ENCODE results near the gene STK24. TPM values are rescaled to one million over a fixed set of nuclear protein-coding genes. Genes with fewer than 3 reads are reported as not detected.

STK24 gene
- polyA plus RNA-seq, 1 donor from 2014 or later = 22.9 TPM

DNA sequence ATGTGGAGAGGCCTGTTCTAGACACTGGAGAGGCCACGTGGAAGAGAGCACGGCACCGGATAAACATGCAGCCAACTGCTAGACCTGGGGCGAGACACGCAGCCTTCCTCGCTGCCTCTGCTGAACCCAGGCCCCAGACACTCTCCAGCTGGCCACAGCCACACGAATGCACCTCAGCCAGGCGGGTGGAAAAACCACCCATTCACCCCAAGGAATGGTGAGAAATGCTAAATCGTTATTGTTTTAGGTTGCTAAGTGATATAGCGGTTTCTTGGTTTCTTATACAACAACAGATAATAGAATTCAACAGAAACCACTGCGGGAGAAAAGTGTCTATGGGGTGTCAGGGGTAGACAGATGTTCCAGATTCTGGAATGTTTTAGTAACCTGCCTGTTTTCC is 52.5 kb downstream of the STK24 start:
- no peaks in the 10 kb centered on the region for H3K9me3 Mint-ChIP-seq
- H3K4me1 Mint-ChIP-seq = peaks cover 72 to 79% (median 73%) of the 10 kb centered on the region in 3 donors
- peaks cover 2% of the 10 kb centered on the region for H3K36me3 Mint-ChIP-seq
- H3K27ac Mint-ChIP-seq = peak overlapping the region; percentile 54 to 90 (median 89)
- peak overlapping the region in 3 of 4 donors; percentile 28 to 79 (median 72) for H3K4me3 Mint-ChIP-seq
- no peaks in the 10 kb centered on the region for H3K27me3 Mint-ChIP-seq

- Mint-ChIP-seq H3K9me3 (no peaks in the 10 kb centered on the region), H3K27ac (peak overlapping the region; percentile 73 to 96 (median 90))
These were observed 53.3 kb downstream of the STK24 start for GRCh38 chr13:98523455-98524102.

GRCh38 chr13:98522371-98522770 is 54.5 kb downstream of the STK24 start:
- Mint-ChIP-seq H3K27me3 (no peaks in the 10 kb centered on the region), H3K36me3 (peaks cover 2% of the 10 kb centered on the region), H3K4me1 (peaks cover 74 to 85% (median 77%) of the 10 kb centered on the region in 3 donors), H3K27ac (peak overlapping the region; percentile 71 to 80 (median 73)), H3K4me3 (no peak overlapping the region), H3K9me3 (no peaks in the 10 kb centered on the region)

More at GRCh38 chr13:98523455-98524102, 53.3 kb downstream of the STK24 start:
- Mint-ChIP-seq H3K4me1 (peaks cover 67 to 77% (median 72%) of the 10 kb centered on the region in 3 donors), H3K36me3 (peaks cover 2% of the 10 kb centered on the region), H3K4me3 (peak overlapping the region in 2 of 4 donors; percentile 68 to 84), H3K27me3 (no peaks in the 10 kb centered on the region)

DNA sequence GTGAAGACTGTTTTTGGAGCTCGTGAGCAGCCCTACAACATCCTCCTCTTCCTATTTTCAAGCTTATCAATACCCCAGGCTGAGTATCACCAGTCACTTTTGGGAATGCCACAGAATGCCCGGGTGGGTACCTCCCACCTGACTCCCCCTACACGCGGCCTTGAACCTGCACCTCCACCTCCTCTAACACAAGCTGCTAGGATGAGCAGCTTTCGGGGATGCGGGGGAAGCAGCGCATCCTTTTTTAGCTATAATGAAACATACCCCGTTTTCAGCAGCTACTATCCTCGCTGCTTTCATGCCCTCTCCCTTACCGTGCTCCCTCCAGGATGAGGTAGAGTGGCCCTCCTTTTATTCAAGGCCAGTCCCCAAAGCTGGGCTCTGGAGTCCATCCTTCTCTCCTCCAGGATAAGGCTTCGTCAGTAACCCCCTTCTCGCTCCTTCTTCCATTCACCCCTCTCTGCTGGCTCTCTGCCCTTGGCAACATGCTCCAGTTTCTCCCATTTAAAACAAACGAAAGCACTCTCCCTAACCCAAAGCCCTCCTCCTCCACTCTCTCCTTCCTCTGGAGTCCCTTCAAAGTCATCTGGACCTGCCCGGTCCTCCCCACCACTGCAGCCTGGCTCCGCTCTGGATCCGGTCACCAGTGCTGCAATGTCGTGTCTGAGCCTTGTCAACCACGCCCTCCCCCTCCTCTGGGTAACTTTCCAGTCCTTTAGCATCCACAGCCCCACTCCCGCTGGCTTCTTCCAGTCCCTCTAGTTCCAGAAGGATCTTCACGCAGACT is 55.3 kb downstream of the STK24 start:
- Mint-ChIP-seq H3K4me1 (peaks cover 71 to 83% (median 74%) of the 10 kb centered on the region in 3 donors), H3K9me3 (no peaks in the 10 kb centered on the region), H3K4me3 (peak overlapping the region in 1 of 4 donors; percentile 19)

DNA sequence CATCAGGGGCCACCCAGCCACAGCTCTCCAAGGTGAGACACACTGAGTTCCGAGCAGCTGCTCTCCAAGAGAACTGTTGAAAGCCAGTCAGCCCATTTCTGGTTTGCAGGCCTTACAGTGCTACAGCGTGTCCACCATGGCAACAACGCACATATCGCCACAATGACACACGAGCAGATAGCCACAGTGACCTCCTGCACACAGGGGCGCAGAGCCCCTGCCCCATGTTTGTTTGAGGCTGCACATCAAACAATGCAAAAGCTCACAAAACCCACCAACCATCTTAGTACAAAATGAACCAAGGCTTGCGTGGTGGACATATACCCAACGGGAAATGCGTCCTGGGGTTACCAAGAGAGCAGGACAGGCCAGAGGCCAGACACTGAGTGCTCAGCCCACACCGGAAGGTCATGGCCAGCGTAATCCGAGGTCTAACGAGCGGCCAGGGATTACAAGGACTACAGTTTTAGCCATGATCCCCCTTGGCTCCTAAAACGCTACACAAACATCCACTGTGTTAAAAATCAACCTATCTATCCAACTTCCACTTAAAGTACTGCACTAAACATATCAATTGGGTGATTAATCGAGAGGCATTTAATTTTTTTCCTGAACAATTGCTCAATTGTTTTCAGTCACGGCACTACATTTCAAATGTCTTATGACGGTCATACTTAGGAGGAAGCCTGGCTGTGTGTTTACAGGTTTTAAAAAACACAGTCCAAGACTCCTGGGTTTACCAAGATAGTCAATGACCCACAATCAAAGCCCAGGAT is 56.0 kb downstream of the STK24 start:
- Mint-ChIP-seq H3K4me3 (no peak overlapping the region), H3K36me3 (peaks cover 2% of the 10 kb centered on the region), H3K27ac (peak overlapping the region; percentile 88 to 92 (median 91)), H3K9me3 (no peaks in the 10 kb centered on the region), H3K27me3 (no peaks in the 10 kb centered on the region), H3K4me1 (peaks cover 70 to 81% (median 72%) of the 10 kb centered on the region in 3 donors)

More for the DNA sequence above, 55.3 kb downstream of the STK24 start:
- Mint-ChIP-seq H3K27me3 (no peaks in the 10 kb centered on the region), H3K27ac (peak overlapping the region; percentile 73 to 92 (median 88)), H3K36me3 (peaks cover 2% of the 10 kb centered on the region)

DNA sequence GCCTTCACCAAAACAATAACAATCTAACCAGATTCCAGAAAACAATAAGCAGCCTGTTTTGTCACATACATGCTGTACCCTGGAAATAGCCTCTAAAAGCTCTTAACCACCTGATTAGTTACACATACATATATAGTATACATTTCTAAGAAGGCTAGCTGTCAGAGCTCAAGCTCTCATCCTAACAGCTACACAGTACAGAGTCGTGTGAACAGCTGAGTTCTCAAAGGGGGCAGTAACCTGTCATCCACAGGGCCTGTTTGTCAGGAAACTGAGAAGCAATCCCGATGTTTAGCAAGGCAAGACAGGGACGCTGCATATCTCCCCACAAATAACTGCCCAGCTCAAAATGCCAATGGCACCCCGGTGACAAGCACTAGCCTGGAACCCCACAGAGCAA is 56.9 kb downstream of the STK24 start:
- H3K4me3 Mint-ChIP-seq = peak overlapping the region in 2 of 4 donors; percentile 50 to 78
- peaks cover 2% of the 10 kb centered on the region for H3K36me3 Mint-ChIP-seq
- H3K27me3 Mint-ChIP-seq = no peaks in the 10 kb centered on the region

GRCh38 chr13:98517576-98518310 is 59.2 kb downstream of the STK24 start:
- H3K27me3 Mint-ChIP-seq = no peaks in the 10 kb centered on the region
- H3K9me3 Mint-ChIP-seq = no peaks in the 10 kb centered on the region
- H3K4me3 Mint-ChIP-seq = peak overlapping the region; percentile 49 to 87 (median 66)
- peaks cover 75 to 86% (median 76%) of the 10 kb centered on the region in 3 donors for H3K4me1 Mint-ChIP-seq
- H3K36me3 Mint-ChIP-seq = peaks cover 2% of the 10 kb centered on the region
- peak overlapping the region; percentile 75 to 91 (median 90) for H3K27ac Mint-ChIP-seq

More for the DNA sequence above, 56.9 kb downstream of the STK24 start:
- Mint-ChIP-seq H3K9me3 (no peaks in the 10 kb centered on the region), H3K4me1 (peaks cover 75 to 83% (median 76%) of the 10 kb centered on the region in 3 donors), H3K27ac (peak overlapping the region; percentile 88 to 92 (median 91))

DNA sequence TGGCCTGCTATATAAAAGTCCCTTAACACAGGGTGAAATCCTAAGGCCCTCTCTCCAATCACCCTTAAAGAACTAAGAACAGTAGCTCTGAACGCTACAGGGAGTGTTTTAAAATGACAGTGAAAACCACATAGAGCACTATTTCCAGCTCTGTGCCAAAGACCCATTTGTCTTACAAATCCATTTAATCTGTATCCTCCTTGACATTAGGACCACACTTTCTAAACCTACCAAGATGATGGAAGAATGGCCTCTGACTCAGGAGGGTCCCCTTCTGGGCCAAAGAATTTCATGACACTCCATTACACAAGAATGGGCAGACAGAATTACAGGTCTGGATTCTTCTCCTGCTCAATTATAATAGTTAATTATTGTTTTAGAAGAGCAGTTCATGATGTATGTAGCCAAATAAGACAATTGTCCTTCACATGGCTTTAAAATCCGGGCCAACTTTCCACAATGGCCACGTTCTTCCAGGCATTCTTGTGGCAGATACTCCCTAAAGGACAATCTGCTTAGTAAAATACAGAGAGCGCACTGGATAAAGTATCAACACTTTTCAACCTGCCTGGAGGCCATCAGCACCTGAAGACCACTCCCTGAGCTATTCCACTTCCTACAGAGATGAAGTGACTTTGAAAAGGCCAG is 61.0 kb downstream of the STK24 start:
- H3K27ac Mint-ChIP-seq = peak overlapping the region; percentile 90 to 95 (median 93)
- peaks cover under 1% of the 10 kb centered on the region for H3K36me3 Mint-ChIP-seq
- peak overlapping the region in 3 of 4 donors; percentile 58 to 76 (median 70) for H3K4me3 Mint-ChIP-seq
- no peaks in the 10 kb centered on the region for H3K9me3 Mint-ChIP-seq
- no peaks in the 10 kb centered on the region for H3K27me3 Mint-ChIP-seq
- peaks cover 71 to 86% (median 79%) of the 10 kb centered on the region in 3 donors for H3K4me1 Mint-ChIP-seq

DNA sequence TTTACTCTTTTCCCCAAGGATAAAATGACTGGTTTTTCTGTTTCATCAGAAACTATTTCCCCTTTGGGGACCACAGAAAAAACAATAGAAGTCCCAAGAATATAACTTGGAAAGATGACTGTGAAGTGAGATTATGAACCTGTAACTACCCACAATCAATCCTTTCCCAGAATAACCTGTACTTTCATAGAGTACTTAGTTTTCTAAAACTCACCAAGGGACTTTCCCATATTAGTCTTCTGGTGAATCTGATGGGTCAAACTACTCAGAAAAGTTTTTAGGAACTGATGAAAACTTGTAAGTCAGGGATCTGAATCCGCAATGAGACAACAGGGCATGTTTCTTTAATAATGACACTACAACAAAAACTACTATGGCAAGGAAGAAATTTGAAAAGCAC is 62.6 kb downstream of the STK24 start:
- no peaks in the 10 kb centered on the region for H3K9me3 Mint-ChIP-seq
- peak overlapping the region in 3 of 4 donors; percentile 1 to 30 (median 27) for H3K4me3 Mint-ChIP-seq
- H3K36me3 Mint-ChIP-seq = peaks cover 5% of the 10 kb centered on the region
- H3K4me1 Mint-ChIP-seq = peaks cover 78 to 90% (median 81%) of the 10 kb centered on the region in 3 donors
- H3K27me3 Mint-ChIP-seq = no peaks in the 10 kb centered on the region
- peak overlapping the region; percentile 72 to 93 (median 90) for H3K27ac Mint-ChIP-seq

DNA sequence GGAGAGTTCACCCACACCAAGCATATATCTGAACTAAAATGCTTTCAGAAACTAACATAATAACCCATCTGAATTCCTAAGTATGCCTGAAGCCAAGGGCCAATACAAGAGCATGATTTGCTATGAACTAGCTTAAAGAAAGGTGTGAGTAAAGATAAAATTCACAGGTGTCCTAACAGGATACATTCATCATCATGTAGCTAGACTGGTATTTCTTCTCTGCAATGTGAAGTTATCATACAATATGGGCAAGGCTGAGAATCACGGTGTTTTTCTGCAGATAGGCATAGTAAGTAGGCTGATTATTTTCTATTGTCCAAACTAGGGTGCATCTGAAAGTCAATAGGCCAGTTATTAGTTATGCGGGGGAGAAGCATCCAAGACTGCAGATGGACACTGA is 63.1 kb downstream of the STK24 start:
- H3K27ac Mint-ChIP-seq = peak overlapping the region; percentile 72 to 93 (median 90)
- H3K4me3 Mint-ChIP-seq = peak overlapping the region in 3 of 4 donors; percentile 0 to 27 (median 1)

DNA sequence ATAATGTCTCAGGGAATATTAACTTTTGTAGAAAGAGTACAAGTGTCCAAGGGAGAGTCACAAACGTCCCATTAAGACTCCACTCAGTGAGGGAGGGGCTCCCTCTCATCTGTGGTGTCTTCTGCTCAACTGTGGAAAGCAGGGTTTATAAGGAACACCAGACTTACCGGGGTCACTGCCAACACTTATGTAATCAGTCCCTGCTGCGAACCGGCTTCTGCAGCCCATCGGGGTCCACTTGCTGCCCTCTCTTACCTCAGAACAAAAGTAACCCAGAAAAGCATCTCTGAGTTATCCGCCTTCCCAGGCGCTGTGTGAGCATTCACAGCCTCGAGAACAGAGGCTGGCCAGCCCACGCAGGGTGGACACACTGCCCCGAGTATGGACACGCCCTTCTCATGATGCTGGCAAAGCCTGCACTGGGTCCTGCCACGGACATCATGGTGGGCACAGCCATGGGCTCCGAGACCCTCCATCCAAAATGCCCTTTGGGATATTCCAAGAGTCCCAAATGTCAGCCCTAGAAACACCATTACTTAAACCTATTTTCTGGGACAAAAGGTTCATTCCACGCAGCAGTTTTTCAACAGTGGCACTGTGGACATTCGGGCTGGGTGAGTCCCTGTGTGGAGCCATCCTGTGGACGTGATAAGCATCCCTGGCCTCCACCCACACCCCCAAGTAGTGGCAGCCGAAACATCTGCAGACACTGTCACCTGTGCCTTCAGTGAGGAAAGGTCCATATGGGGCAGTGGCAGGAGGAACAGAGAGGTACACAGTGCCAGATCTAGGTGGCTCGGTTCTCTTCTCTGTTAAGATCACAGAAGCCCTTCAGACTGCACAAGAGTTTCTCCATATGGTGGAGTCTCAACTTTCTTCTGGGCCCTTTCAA is 63.9 kb downstream of the STK24 start:
- Mint-ChIP-seq H3K27ac (peak overlapping the region; percentile 59 to 98 (median 93)), H3K27me3 (no peaks in the 10 kb centered on the region), H3K36me3 (peaks cover 5% of the 10 kb centered on the region), H3K4me3 (peak overlapping the region in 3 of 4 donors; percentile 13 to 87 (median 27)), H3K4me1 (peaks cover 71 to 92% (median 85%) of the 10 kb centered on the region in 3 donors), H3K9me3 (no peaks in the 10 kb centered on the region)

More for the DNA sequence above, 63.1 kb downstream of the STK24 start:
- Mint-ChIP-seq H3K9me3 (no peaks in the 10 kb centered on the region), H3K4me1 (peaks cover 78 to 90% (median 84%) of the 10 kb centered on the region in 3 donors), H3K27me3 (no peaks in the 10 kb centered on the region), H3K36me3 (peaks cover 5% of the 10 kb centered on the region)

DNA sequence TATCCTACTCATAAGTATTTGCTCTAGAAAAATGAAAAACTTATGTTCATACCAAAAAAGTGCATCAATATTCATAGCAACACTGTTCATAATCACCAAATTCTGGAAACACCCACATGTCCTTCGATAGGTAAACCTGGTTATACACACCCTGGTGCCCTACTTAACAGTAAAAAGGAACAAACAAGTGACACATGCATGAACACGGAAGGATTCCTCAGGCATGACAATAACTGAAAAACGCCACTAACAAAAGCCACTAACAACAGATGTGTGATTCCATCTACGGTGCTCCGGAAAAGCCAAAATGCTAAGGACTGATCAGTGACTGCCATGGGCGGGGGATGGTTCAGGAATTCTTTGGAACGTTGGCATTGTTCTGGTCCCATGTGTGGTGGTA is 65.5 kb downstream of the STK24 start:
- Mint-ChIP-seq H3K4me3 (peak overlapping the region; percentile 23 to 87 (median 68)), H3K27ac (peak overlapping the region; percentile 93 to 98 (median 97)), H3K4me1 (peaks cover 61 to 92% (median 81%) of the 10 kb centered on the region in 3 donors), H3K9me3 (no peaks in the 10 kb centered on the region), H3K36me3 (peaks cover 5% of the 10 kb centered on the region), H3K27me3 (no peaks in the 10 kb centered on the region)

GRCh38 chr13:98510156-98510509 is 66.8 kb downstream of the STK24 start:
- H3K4me3 Mint-ChIP-seq = peak overlapping the region; percentile 56 to 87 (median 72)
- H3K27me3 Mint-ChIP-seq = no peaks in the 10 kb centered on the region
- peaks cover 64 to 95% (median 80%) of the 10 kb centered on the region in 3 donors for H3K4me1 Mint-ChIP-seq
- H3K27ac Mint-ChIP-seq = peak overlapping the region; percentile 93 to 98 (median 97)
- no peaks in the 10 kb centered on the region for H3K9me3 Mint-ChIP-seq
- peaks cover 5% of the 10 kb centered on the region for H3K36me3 Mint-ChIP-seq

All from IgD-negative memory B cell (primary cell).